H9 (cell line): Measurements from ENCODE around the gene GRWD1. TPM values are rescaled to one million over a fixed set of nuclear protein-coding genes. Genes with fewer than 3 reads are reported as not detected.

ENCODE experiments used
- DNase-seq: peaks from one replicate; pipeline ENCODE4 v3.0.0-alpha.2; 2017
- H2AFZ ChIP-seq: one replicate; pipeline ENCODE4 v1.6.1; 2013; ENCODE audit warnings: mild to moderate bottlenecking, low read length, control low read depth, moderate library complexity
- H2AK5ac ChIP-seq: 2 replicates; pipeline ENCODE4 v1.6.1; 2013; ENCODE audit warnings: low read length, control low read depth, mixed read lengths; ENCODE audit not compliant: insufficient read length
- H2BK120ac ChIP-seq: one replicate; pipeline ENCODE4 v1.6.1; 2013; ENCODE audit warnings: low read depth, mild to moderate bottlenecking, low read length, control low read depth, inconsistent platforms; ENCODE audit not compliant: poor library complexity, severe bottlenecking
- H2BK12ac ChIP-seq: 2 replicates; pipeline ENCODE4 v1.6.1; 2013; ENCODE audit warnings: low read length, control low read depth, mixed read lengths, low read depth; ENCODE audit not compliant: insufficient read length
- H2BK15ac ChIP-seq: 2 replicates; pipeline ENCODE4 v1.6.1; 2013; ENCODE audit warnings: low read depth, low read length, control low read depth
- H2BK20ac ChIP-seq: one replicate; pipeline ENCODE4 v1.6.1; 2013; ENCODE audit warnings: low read depth, mild to moderate bottlenecking, low read length, control low read depth, inconsistent platforms; ENCODE audit not compliant: poor library complexity, severe bottlenecking
- H2BK5ac ChIP-seq: 2 replicates; pipeline ENCODE4 v1.6.1; 2013; ENCODE audit warnings: low read length, control low read depth, mixed read lengths; ENCODE audit not compliant: insufficient read length
- H3K14ac ChIP-seq: 2 replicates; pipeline ENCODE4 v1.6.1; 2013; ENCODE audit warnings: low read length, control low read depth; ENCODE audit not compliant: insufficient read depth
- H3K18ac ChIP-seq: 2 replicates; pipeline ENCODE4 v1.6.1; 2013; ENCODE audit warnings: low read depth, mild to moderate bottlenecking, mixed read lengths, low read length, control low read depth; ENCODE audit not compliant: insufficient read length
- H3K23ac ChIP-seq: 2 replicates; pipeline ENCODE4 v1.6.1; 2013; ENCODE audit warnings: low read length, control low read depth, mixed read lengths, low read depth; ENCODE audit not compliant: insufficient read length
- H3K23me2 ChIP-seq: 2 replicates; pipeline ENCODE4 v1.6.1; 2013; ENCODE audit warnings: low read depth, mild to moderate bottlenecking, mixed read lengths, low read length, control low read depth; ENCODE audit not compliant: insufficient read length, poor library complexity, severe bottlenecking
- H3K27ac ChIP-seq: 2 replicates; pipeline ENCODE4 v1.5.1; 2013; ENCODE audit warnings: low read length, control low read depth, mixed read lengths, low read depth; ENCODE audit not compliant: insufficient read length
- H3K27me3 ChIP-seq: 2 replicates; pipeline ENCODE4 v1.6.1; 2013; ENCODE audit warnings: low read length, control low read depth, inconsistent platforms; ENCODE audit not compliant: insufficient read depth
- H3K4ac ChIP-seq: 2 replicates; pipeline ENCODE4 v1.6.1; 2013; ENCODE audit warnings: low read depth, mild to moderate bottlenecking, control low read depth, inconsistent platforms, low read length, moderate library complexity
- H3K4me1 ChIP-seq: 2 replicates; pipeline ENCODE4 v1.6.1; 2013; ENCODE audit warnings: low read length, control low read depth, inconsistent platforms; ENCODE audit not compliant: insufficient read depth
- H3K4me2 ChIP-seq: 2 replicates; pipeline ENCODE4 v1.6.1; 2013; ENCODE audit warnings: low read length, control low read depth, mixed read lengths; ENCODE audit not compliant: insufficient read length, insufficient read depth
- H3K56ac ChIP-seq: 2 replicates; pipeline ENCODE4 v1.6.1; 2013; ENCODE audit warnings: low read depth, mild to moderate bottlenecking, mixed read lengths, low read length, control low read depth; ENCODE audit not compliant: insufficient read length
- H3K79me1 ChIP-seq: 2 replicates; pipeline ENCODE4 v1.6.1; 2013; ENCODE audit warnings: low read depth, mild to moderate bottlenecking, moderate library complexity, low read length, control low read depth, inconsistent platforms; ENCODE audit not compliant: insufficient read depth, poor library complexity, severe bottlenecking
- H3K79me2 ChIP-seq: 2 replicates; pipeline ENCODE4 v1.6.1; 2013; ENCODE audit warnings: low read length, control low read depth, inconsistent platforms; ENCODE audit not compliant: insufficient read depth
- H3K9ac ChIP-seq: 2 replicates; pipeline ENCODE4 v1.6.1; 2013; ENCODE audit warnings: low read length, control low read depth, mixed read lengths; ENCODE audit not compliant: insufficient read length; ENCODE audit errors: extremely low read depth
- H3K9me3 ChIP-seq: one replicate; pipeline ENCODE4 v1.6.1; 2013; ENCODE audit warnings: low read depth, low read length, inconsistent platforms; ENCODE audit not compliant: control insufficient read depth
- H3T11ph ChIP-seq: one replicate; pipeline ENCODE4 v1.6.1; 2013; ENCODE audit warnings: mild to moderate bottlenecking, low read length, control low read depth, inconsistent platforms
- H4K20me1 ChIP-seq: one replicate; pipeline ENCODE4 v1.6.1; 2013; ENCODE audit not compliant: control insufficient read depth, insufficient read length, insufficient read depth
- H4K5ac ChIP-seq: 2 replicates; pipeline ENCODE4 v1.6.1; 2013; ENCODE audit warnings: low read depth, mild to moderate bottlenecking, mixed read lengths, low read length, control low read depth; ENCODE audit not compliant: insufficient read length
- H4K8ac ChIP-seq: replicated peaks from 2 replicates; pipeline ENCODE4 v1.6.1; 2013; ENCODE audit warnings: low read length, control low read depth, mixed read lengths, low read depth; ENCODE audit not compliant: insufficient read length
- H4K91ac ChIP-seq: 2 replicates; pipeline ENCODE4 v1.6.1; 2013; ENCODE audit warnings: low read depth, mild to moderate bottlenecking, moderate library complexity, mixed read lengths, low read length, control low read depth; ENCODE audit not compliant: insufficient read length
- H3K27ac Mint-ChIP-seq, 3 experiments: 2 replicates in 2 of 3; 3 replicates in 1 of 3; pipeline ENCODE4 v1.8.0; 2020 to 2021; ENCODE audit warnings: mixed read lengths in 3 of 3, mild to moderate bottlenecking in 1 of 3, moderate library complexity in 1 of 3
- H3K27me3 Mint-ChIP-seq: 2 replicates; pipeline ENCODE4 v1.8.0; 2021; ENCODE audit warnings: low read depth, mild to moderate bottlenecking, moderate library complexity, mixed read lengths
- H3K36me3 Mint-ChIP-seq, 3 experiments: 2 replicates in 2 of 3; 3 replicates in 1 of 3; pipeline ENCODE4 v1.8.0; 2020 to 2021; ENCODE audit warnings: low read depth in 3 of 3, mixed read lengths in 3 of 3; ENCODE audit not compliant: insufficient read depth in 1 of 3
- H3K4me1 Mint-ChIP-seq, 2 experiments: 2 replicates each; pipeline ENCODE4 v1.8.0; 2020; ENCODE audit warnings: mixed read lengths in 2 of 2
- H3K4me3 Mint-ChIP-seq, 2 experiments: 2 replicates in 1 of 2; 3 replicates in 1 of 2; pipeline ENCODE4 v1.8.0; 2020 to 2021; ENCODE audit warnings: mild to moderate bottlenecking in 2 of 2, mixed read lengths in 2 of 2, moderate library complexity in 1 of 2
- H3K9me3 Mint-ChIP-seq, 2 experiments: 2 replicates in 1 of 2; 3 replicates in 1 of 2; pipeline ENCODE4 v1.8.0; 2020; ENCODE audit warnings: mild to moderate bottlenecking in 2 of 2, mixed read lengths in 2 of 2, moderate library complexity in 1 of 2
- WGBS: extraction: QIAGEN DNeasy Blood & Tissue Kit; methylation state at CpG from one replicate; pipeline ENCODE4 v1.1.7; 2013; ENCODE audit warnings: missing lambda C conversion rate, low lambda C conversion rate, mixed read lengths; ENCODE audit not compliant: insufficient read length; ENCODE audit errors: extremely low coverage; 5-methylcytosine and 5-hydroxymethylcytosine counted together
- total RNA-seq: library from RNA; stranded (reverse); gene quantifications from 2 replicates; pipeline ENCODE4 v1.2.1, GENCODE V29; 2021
- TF ChIP-seq, protein P1 (sequence below): fragments of 200-600 bp; sonication (generic); conservative IDR thresholded peaks from 3 replicates; pipeline ENCODE4 v1.8.0; 2021; ENCODE audit warnings: antibody characterized with exemption, mild to moderate bottlenecking

Gene GRWD1
- total RNA-seq, 1 experiment from 2014 or later: 92.0 TPM

DNA sequence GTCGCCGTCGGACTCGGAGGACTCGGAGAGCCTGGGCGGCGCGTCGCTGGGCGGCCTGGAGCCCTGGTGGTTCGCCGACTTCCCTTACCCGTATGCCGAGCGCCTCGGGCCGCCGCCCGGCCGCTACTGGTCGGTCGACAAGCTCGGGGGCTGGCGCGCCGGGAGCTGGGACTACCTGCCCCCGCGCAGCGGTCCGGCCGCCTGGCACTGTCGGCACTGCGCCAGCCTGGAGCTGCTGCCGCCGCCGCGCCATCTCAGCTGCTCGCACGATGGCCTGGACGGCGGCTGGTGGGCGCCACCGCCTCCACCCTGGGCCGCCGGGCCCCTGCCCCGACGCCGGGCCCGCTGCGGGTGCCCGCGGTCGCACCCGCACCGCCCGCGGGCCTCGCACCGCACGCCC lies 2.5 kb upstream of the GRWD1 start:
- no peak overlapping the region for H3K9ac ChIP-seq
- 0 out of 2 replicates have a peak, but pooled peaks cover 2% of the 10 kb centered on the region for H3K79me2 ChIP-seq
- H3K9me3 ChIP-seq: no peaks in the 10 kb centered on the region
- no peak overlapping the region for H2AK5ac ChIP-seq
- no peaks in the 10 kb centered on the region for H3K27me3 ChIP-seq
- no peak overlapping the region for H3K14ac ChIP-seq
- H3K56ac ChIP-seq: no peak overlapping the region
- H2BK12ac ChIP-seq: no peak overlapping the region
- no peak overlapping the region for H4K5ac ChIP-seq
- no peak overlapping the region for H2BK5ac ChIP-seq
- peaks cover 8% of the 10 kb centered on the region for H3K23me2 ChIP-seq
- no peak overlapping the region for H4K91ac ChIP-seq
- H4K8ac ChIP-seq: no peak overlapping the region
- no peak overlapping the region for H2BK20ac ChIP-seq
- Mint-ChIP-seq H3K36me3 (peaks cover 15 to 29% (median 17%) of the 10 kb centered on the region in 3 experiments), H3K4me3 (no peak overlapping the region), H3K27me3 (no peaks in the 10 kb centered on the region), H3K9me3 (no peaks in the 10 kb centered on the region; a peak in 1 of 5 replicates), H3K4me1 (peaks cover 13 to 17% of the 10 kb centered on the region in 2 experiments), H3K27ac (no peak overlapping the region)
- WGBS: no CpG with 5 or more reads among the region's 60 CpGs
- H2AFZ ChIP-seq: no peak overlapping the region
- no peak overlapping the region for H2BK120ac ChIP-seq
- no peak overlapping the region for H3K18ac ChIP-seq
- TF ChIP-seq, protein P1, sequence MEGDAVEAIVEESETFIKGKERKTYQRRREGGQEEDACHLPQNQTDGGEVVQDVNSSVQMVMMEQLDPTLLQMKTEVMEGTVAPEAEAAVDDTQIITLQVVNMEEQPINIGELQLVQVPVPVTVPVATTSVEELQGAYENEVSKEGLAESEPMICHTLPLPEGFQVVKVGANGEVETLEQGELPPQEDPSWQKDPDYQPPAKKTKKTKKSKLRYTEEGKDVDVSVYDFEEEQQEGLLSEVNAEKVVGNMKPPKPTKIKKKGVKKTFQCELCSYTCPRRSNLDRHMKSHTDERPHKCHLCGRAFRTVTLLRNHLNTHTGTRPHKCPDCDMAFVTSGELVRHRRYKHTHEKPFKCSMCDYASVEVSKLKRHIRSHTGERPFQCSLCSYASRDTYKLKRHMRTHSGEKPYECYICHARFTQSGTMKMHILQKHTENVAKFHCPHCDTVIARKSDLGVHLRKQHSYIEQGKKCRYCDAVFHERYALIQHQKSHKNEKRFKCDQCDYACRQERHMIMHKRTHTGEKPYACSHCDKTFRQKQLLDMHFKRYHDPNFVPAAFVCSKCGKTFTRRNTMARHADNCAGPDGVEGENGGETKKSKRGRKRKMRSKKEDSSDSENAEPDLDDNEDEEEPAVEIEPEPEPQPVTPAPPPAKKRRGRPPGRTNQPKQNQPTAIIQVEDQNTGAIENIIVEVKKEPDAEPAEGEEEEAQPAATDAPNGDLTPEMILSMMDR: no peak
- DNase-seq: no peak
- no peak overlapping the region for H3K27ac ChIP-seq
- peaks cover 2% of the 10 kb centered on the region; the same call in 1 of the 2 replicates for H3K4me1 ChIP-seq
- H4K20me1 ChIP-seq: no peaks in the 10 kb centered on the region
- no peak overlapping the region for H2BK15ac ChIP-seq
- no peak overlapping the region for H3K4me2 ChIP-seq
- no peak overlapping the region for H3K4ac ChIP-seq
- no peak overlapping the region for H3T11ph ChIP-seq
- peaks cover 3% of the 10 kb centered on the region for H3K79me1 ChIP-seq
- H3K23ac ChIP-seq: no peak overlapping the region
